GM18520 (cell line): ENCODE data around the gene IVD.

ENCODE experiments used
- ATAC-seq: cut with Tn5 transposase; IDR thresholded peaks from one replicate; pipeline ENCODE4 v1.9.1; 2021; ENCODE audit not compliant: unreplicated experiment

The IVD gene

GRCh38 chr15:40405501-40406381 lies at the start of gene IVD:
Gene IVD, plus strand, starts transcription at chr15:40405795. Its CDS starts 33 bp downstream, at chr15:40405828.
- peak; percentile 76 for ATAC-seq

GRCh38 chr15:40355976-40356585 lies 49.5 kb upstream of the IVD start:
- ATAC-seq = no peak

- no peak for ATAC-seq
These were observed 48.3 kb upstream of the IVD start for GRCh38 chr15:40357246-40357645.

GRCh38 chr15:40357723-40358470 lies 47.7 kb upstream of the IVD start, which contains the start of gene DISP2:
Gene DISP2, plus strand, starts transcription at chr15:40358219. Its CDS starts 103 bp downstream, at chr15:40358322.
- ATAC-seq = peak; percentile 67

- ATAC-seq = no peak
These were observed 46.9 kb upstream of the IVD start for GRCh38 chr15:40358471-40359353.

GRCh38 chr15:40360015-40360414 lies 45.6 kb upstream of the IVD start:
- ATAC-seq = no peak

- no peak for ATAC-seq
These were observed 44.0 kb upstream of the IVD start for GRCh38 chr15:40361640-40362039.

GRCh38 chr15:40363611-40364010 lies 42.0 kb upstream of the IVD start:
- ATAC-seq = no peak

GRCh38 chr15:40364251-40364650 lies 41.3 kb upstream of the IVD start:
- no peak for ATAC-seq

GRCh38 chr15:40365016-40365415 lies 40.6 kb upstream of the IVD start:
- ATAC-seq = no peak

GRCh38 chr15:40365624-40366456 lies 39.8 kb upstream of the IVD start:
- ATAC-seq = no peak

GRCh38 chr15:40366457-40367370 lies 38.9 kb upstream of the IVD start:
- ATAC-seq = no peak

GRCh38 chr15:40367371-40367685 lies 38.3 kb upstream of the IVD start:
- ATAC-seq = no peak

- ATAC-seq = peak; percentile 83
These were observed 37.6 kb upstream of the IVD start for GRCh38 chr15:40367686-40368611.

GRCh38 chr15:40368719-40369473 lies 36.7 kb upstream of the IVD start:
- no peak for ATAC-seq

GRCh38 chr15:40369474-40369869 lies 36.1 kb upstream of the IVD start:
- no peak for ATAC-seq

- ATAC-seq = no peak
These were observed 35.6 kb upstream of the IVD start for GRCh38 chr15:40369971-40370370.
